Activated CD4-positive, CD25-positive, alpha-beta regulatory T cell treated with anti-CD3 and anti-CD28 coated beads, Interleukin-2, amount 50 U/mL, for 16 hours (primary cell): ENCODE measurements around the gene PDCD11.
"Not testable (repeated sequence)": the region's sequence is repeated elsewhere in the genome, so short reads cannot be mapped to it uniquely, and the experiment has no call there.

ENCODE experiments used
- DNase-seq: peaks from one replicate; pipeline ENCODE4 v3.0.0-alpha.2; 2020; ENCODE audit warnings: low read depth, low spot score

The PDCD11 gene

DNA sequence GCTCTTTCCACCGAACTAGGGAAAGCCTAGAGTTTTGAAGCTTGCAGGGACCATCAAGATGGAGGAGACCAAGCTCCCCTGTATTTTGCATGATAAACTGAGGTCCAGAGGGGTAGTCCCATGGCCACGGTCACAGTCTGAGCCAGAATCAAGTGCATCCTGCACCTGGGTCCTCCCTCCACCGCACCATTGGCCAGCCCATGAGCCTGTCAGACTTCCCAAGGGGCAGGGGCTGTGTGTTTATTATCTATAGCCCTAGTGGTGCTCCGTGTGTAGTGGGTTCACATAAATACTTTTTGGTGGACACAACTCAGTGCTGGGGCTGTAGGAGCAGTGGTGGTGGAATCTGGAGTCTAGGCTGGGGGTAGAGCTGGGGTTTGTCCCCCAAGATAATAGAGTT lies 79.0 kb downstream of the PDCD11 start:
- no peak for DNase-seq

DNA sequence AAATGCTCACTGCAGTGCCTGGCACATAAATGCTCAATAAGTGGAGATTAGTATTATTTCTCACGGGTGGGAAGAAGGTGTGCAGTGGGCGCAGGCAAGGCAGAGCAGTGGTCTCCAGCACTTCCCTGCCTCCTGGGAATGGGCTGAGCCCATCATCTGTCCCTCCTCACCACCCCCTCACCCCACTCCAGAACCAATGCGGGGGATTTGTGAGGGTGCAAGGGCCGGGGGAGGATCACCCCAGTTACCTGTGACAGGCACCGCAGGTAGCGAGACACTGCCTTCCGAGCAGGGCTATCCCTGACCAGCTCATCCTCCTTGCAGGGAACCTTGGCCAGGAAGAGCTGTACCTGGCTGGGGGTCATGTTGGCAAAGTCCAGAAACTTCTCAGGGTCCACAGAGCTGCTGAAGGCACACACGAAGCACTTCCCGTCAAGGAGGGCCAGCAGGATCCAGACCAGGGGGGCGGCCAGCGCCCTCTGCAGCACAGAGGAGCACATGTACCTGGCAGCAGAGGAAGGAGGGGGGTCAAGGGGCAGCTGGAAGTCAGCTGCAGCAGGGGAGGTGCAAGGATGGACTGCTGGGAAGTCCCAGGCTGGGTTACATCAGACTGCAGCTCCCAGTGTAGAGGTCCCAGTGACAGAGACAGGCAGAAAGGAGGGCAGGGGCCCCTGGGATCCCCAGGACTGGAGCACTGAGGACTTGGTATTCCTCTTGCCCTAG lies 79.8 kb downstream of the PDCD11 start:
- no peak for DNase-seq

DNA sequence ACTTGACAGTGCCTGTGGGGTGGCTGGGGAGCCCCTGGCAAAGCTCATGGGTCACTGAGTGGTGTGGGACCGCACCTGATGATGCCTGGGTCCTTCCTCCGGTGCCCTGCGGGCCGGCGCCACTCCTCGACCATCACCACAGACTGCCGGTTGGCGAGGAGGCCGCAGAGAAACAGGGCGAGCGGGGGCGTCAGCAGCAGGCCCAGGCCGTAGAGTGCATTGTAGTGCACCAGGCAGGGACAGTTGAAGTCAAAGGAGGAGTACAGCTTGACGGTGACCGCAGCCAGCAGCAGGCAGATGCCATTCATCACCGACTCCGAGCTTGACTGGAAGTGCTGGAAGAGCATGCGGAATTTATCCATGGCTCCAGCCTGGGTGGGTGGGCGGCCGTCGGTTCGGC lies 82.2 kb downstream of the PDCD11 start:
- DNase-seq: no peak

DNA sequence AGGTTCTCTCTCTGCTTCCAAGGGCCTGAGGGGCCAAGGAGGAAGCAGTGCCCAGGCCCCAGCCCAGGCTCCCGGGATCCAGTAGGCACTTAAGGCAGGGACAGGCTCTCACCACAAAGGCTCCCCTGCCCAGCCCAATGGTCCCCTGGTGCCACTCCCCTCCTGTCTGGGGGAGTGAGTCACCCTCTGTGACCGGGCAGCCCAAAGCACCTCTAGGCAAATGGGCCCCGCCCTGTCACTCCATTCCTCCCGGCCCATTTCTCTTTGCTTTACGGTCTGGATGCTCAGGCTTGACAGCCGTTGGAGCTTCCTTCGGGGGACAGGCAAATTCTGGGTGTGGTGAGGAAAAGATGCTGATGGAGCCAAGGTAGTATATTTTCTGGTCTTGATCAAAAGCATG lies 82.7 kb downstream of the PDCD11 start, which contains the start of gene CALHM3:
CALHM3 (minus strand) TSS at position 106 of the 400 bp plus-strand sequence. CDS start 208 bp downstream, outside the sequence.
- DNase-seq: no peak

DNA sequence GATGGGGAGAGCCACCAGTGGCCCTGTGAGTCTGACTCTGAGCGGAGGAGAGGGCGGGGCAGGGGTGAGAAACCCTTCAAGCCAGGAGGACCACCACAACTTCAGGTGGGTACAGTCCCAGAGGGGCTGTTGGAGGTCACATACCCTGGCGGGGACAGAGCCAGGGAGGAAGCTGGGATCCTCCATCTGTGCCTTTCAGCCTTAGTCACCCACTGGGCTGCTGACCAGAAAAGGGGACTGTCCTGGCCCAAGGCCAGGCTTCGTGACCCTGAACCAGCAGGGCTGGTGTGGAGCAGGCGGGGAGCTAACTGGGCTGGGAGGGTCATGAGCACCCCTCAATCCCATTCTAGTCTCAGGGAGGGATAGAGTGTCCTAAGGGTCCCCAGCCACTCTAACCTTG lies 84.1 kb downstream of the PDCD11 start:
- DNase-seq: no peak

DNA sequence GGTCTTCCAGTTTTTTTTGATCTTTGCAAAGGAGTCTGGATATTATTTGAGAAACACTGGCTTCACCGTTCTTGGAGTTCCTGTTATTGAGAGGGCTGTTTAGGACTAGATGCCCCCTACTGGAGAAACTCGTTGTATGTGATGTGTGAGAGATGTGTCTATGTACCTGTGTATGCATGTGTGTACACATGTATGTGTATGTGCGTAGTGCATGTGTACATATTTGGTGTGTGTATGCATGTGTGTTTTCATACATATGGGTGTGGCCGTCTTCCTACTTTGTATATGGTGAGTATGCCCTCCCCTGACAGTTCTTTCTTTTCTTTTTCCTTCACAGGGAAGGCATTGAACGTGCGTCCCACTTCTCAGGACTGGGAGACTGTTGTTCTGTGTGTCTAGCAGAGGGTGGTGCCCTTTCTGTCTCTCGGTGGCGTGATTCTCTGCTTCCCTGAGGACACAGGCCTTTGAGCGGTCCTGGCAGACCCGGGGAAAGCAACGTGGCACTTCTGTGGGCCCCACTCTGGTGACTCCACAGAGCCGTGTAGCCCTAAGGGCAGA lies 85.6 kb downstream of the PDCD11 start:
- no peak for DNase-seq

DNA sequence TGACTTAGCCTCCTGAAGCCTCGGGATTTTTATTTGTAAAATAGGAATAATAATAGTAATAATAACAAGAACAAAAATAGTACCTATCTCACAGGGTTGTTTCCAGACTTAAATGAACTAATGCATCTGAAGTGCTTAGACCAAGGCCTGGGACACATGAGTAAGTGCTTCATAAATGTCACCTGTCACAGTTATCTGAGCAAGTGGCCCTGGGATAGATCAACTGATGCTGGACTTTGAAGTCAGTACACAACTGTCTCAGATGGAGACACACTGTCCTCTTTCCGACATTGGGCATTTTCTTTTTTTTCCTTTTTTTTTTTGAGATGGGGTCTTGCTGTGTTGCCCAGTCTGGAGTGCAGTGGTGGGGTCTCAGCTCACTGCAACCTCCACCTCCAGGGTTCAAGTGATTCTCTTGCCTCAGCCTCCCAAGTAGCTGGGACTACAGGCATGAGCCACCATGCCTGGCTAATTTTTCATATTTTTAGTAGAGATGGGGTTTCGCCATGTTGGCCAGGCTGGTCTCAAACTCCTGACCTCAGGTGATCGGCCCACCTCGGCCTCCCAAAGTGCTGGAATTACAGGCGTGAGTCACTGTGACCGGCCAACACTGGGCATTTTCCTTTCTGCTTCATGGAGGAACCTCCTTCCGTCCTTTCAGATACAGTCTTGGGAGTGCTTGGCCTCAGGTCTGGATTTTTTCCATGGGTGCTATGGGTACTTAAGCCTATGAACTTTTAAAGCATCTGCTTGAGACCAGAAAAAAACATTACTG lies 90.4 kb downstream of the PDCD11 start:
- not testable (repeated sequence) for DNase-seq

DNA sequence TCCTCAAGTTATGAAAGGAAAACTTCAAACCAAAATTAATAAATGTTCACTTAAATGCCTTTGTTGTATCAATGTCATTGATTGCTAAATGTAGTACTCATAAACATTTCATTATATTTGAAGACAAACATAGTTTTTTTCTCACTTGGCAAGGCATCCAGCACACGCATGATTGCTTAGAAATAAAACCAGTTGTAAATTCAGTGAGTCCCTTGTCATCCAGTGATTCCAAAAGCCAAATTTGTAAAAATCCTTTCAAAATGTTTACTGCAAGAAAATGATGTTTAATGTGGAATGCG lies 90.9 kb downstream of the PDCD11 start:
- DNase-seq: no peak

DNA sequence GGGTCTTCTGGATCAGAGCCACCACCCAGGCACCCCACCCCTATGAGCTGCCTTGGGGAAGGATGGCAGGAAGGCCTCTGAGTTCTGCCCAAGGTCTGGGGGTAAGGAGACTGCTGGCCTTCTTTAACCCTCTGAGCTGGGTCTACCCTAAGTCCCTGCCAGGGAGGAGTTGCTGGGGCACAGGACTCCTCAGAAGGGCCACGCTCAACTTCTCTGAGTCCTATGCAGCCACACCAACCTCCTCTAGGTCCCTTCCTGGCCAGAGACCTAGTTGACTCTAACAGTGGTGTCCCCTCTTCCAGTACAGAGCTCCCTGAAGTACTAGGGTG lies 94.5 kb downstream of the PDCD11 start:
- DNase-seq: no peak

DNA sequence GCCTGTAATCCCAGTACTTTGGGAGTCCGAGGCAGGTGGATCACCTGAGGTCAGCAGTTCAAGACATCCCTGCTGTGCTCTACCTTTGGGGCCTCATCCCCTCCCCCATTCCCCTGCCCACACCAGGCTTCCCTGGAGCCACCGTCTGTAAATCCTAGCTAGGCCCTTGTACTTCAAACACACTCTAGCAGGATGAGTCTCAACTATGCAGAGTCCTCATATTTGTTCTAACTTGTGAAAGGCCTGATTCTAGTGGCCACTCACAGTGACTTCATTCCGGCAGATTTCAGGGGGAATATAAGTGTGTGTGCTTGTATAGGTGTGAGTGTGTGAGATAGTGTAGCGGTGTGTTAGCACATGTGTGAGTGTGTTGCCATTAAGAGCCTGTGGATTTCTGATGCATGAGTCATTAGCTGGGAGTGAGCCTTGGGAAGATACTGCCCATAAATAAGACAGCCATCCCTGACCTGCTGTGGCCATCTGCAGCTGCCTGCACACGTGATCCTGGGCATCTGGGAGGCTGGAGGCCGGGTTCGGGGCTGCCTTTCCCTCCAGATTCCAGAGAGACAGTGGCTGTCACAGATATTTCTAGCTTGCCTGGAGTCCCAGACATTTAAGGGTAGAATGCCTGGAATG lies 95.4 kb downstream of the PDCD11 start:
- DNase-seq: no peak

DNA sequence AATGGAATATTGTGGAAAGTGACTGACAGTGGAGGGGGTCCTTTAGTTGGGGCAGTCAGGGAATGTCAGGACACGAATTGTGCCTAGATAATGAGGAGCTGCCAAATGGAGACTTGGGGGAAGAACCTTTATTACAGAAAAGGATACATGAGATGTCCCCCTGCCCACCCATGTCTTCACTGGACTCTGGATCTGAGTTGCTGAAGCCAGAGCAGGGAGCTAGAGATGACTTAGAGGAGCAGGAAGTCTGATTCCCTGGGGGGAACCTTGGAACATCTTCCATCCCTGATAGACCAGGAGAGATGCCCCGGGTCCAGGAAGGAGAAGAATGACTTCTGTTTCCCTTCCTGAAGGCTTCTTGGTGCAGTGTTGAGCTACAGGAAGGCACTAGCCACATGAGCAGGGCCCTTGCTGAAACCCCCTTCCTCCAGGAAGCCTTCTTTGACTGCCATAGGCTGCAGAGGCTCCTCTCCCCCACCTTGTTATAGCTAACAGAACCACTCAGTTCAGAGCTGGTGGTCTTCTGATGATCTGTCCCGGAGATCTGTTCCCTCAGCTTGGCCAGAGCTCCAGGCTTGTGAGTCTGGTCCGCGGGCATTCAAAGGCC lies 96.3 kb downstream of the PDCD11 start:
- no peak for DNase-seq

DNA sequence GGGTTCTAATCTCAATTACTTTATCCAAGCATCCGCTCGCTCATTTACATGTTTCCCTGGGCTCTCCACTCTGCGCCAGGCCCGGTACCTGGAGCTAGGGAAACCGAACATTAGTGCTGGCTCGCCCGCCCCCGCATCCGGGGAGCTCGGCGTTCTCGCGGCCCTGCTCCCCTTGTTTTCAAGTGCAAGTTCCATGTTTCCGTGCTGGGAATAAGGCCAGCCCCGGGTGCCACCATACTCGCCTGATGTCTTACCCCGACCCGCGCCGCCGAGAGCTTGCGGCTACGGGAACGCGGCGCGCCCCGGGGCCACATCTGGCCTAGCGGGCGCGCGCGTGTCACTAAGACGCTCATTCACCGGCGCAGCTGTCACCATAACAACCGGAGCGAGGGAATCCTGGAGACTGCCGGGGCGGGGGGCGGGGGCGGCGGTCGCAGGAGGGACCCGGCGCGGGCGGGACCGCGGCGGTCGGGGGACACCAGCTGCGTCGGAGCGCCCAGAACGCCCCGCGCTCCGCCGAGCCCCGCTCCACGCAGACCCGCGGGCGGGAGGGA lies 97.0 kb downstream of the PDCD11 start, which contains the start of gene NEURL1:
NEURL1 (plus strand) TSS at position 344 of the 554 bp plus-strand sequence. CDS start 683 bp downstream, outside the sequence.
- DNase-seq: no peak

DNA sequence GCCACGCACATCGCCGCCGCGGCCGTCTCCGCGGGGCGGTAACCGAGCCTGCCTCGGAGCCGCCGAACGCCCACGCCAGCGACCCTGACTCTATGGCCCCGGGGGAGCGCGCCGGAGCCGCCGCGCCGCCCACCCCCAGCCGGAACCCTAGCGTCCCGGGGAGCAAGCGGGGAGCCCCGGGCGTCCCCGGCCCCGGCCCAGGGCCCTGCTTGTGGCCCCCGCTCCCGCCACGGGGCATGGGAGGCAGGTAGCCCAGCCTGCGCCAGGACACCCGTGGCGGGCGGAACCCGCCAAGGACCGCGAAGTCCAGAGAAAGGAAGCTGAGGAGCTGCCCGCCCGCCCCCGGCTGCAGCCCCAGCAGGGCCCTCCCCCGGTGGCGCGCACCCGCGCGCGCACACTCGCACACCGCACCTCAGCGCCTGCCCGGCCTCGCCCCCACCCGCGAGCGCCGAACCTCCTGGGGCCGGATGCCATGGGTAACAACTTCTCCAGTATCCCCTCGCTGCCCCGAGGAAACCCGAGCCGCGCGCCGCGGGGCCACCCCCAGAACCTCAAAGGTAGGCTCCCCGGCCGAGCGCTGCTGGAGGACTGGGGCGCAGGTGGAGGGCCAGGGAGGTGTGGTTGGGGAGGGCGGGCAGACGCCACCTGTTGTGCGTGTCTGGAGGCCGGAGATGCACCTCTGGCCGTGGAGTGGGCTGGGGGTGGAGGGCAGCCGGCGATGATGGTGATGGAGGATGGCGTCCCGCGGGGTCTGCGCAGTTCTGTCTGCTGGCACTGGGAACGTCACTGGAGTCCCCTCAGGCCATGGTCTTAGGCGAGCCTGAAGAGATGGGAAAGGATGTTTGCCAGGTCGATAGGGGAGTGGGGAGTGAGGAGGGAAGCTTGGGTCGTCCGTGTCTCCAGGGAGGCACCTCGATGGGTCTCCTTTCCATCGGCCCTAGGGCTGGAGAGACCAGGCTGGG lies 97.8 kb downstream of the PDCD11 start:
- no peak for DNase-seq

DNA sequence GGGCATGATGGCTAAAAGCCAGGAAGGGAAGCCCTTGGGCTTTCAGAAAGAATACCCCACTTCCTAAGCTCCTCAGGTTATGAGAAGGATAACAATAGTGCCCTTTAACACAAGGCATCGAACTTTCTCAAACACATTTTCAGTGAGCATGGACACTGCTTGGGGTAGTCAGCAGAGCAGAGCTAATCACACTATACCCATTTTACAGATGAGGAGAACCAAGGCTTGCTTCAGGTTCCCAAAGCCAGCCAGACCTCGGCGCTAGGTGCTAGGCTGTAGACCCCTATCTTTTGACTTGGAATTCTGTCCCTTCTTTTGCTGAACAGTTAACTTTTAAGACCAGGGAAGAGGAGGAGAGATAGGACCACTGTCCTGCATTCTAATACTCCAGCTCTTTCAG lies 98.9 kb downstream of the PDCD11 start:
- no peak for DNase-seq
